ENCODE results near the gene GNPAT.

The GNPAT gene

GRCh38 chr1:231200388-231201031 lies 40.5 kb upstream of the GNPAT start:
- DNase-seq (ENCODE audit: insufficient read length, low spot score) (no peak), FAIRE-seq (no peak)
- no peak for TF ChIP-seq PAX5 (IDR thresholded peaks at IDR 0.05; ENCODE audit: insufficient read depth, low read length, severe bottlenecking)

DNA sequence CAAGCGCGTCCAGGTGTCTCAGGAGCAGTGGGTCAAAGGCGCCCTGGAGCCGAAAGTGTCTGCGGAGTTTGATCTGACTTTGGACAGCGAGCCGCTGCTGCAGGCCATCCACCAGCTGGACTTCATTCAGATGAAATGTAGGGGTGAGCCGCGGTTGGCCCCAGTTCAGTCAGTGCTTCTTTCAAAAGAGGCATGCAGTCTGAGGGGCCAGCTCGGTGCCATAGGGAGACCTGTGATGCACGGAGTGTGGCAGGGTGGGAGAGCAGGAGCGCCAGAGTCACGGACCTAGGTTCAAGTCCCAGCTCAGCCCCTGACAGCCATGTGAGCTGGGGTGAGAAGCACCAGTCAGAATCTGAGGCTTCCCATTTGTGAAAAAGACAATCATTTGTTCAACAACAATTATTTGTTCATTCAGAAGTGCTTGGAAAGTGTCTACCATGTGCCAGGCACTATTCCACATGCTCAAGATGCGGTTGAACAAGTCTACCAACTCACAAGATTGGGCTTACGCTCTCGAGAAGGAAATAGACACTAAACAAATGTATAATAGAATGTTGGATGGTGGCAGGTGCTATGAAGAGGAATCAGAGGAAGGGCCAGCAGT lies 39.5 kb upstream of the GNPAT start:
- no peak for TF ChIP-seq SPI1 (IDR thresholded peaks at IDR 0.05; ENCODE audit: low read depth, low read length)
- no peak for TF ChIP-seq POLR2A (IDR thresholded peaks at IDR 0.05; ENCODE audit: low read depth, low read length)
- no peak for TF ChIP-seq POLR2AphosphoS5 (IDR thresholded peaks at IDR 0.05; ENCODE audit: low read depth, low read length)
- TF ChIP-seq TAF1 (IDR thresholded peaks at IDR 0.05; ENCODE audit: low read depth, low read length) = no peak
- TF ChIP-seq POU2F2 (IDR thresholded peaks at IDR 0.05; ENCODE audit: low read depth, low read length) = no peak
- TF ChIP-seq PAX5 (IDR thresholded peaks at IDR 0.05; ENCODE audit: insufficient read depth, low read length, severe bottlenecking) = no peak
- no peak for FAIRE-seq
- DNase-seq (ENCODE audit: insufficient read length, low spot score) = no peak

DNA sequence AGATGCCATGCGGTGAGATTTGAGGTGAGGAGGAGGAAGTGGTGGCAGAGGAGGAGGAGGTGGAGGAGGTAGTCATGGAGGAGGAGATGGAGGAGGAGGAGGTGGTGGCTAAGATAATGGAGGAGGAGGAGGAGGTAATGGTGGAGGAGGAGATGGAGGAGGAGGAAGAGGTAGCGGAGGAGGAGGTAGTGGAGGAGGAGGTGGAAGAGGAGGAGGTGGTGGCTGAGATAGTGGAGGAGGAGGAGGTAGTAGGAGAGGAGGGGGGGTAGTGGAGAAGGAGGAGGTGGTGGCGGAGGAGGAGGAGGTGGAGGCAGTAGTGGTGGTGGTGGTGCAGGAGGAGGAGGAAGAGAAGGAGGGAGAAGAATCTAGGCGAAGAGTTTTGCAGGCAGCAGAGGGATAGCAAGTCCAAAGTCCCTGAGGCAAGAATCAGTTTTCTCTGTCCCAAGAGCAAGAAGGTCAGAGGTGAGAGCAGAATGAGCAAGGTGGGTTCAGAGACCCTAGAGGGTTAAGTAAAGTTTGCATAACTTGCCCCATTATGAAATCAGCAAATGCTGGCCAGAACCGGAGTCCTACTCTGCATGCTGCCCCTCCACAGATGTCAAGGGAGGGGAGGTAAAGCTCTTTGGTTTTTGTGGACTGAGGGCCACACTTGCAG lies 38.9 kb upstream of the GNPAT start:
- DNase-seq (ENCODE audit: insufficient read length, low spot score) = no peak
- FAIRE-seq = no peak
- TF ChIP-seq TAF1 (IDR thresholded peaks at IDR 0.05; ENCODE audit: low read depth, low read length) = no peak
- no peak for TF ChIP-seq POLR2AphosphoS5 (IDR thresholded peaks at IDR 0.05; ENCODE audit: low read depth, low read length)
- TF ChIP-seq PAX5 (IDR thresholded peaks at IDR 0.05; ENCODE audit: insufficient read depth, low read length, severe bottlenecking) = no peak
- no peak for TF ChIP-seq POLR2A (IDR thresholded peaks at IDR 0.05; ENCODE audit: low read depth, low read length)
- no peak for TF ChIP-seq POU2F2 (IDR thresholded peaks at IDR 0.05; ENCODE audit: low read depth, low read length)
- no peak for TF ChIP-seq SPI1 (IDR thresholded peaks at IDR 0.05; ENCODE audit: low read depth, low read length)

- TF ChIP-seq POLR2AphosphoS5 (IDR thresholded peaks at IDR 0.05; ENCODE audit: low read depth, low read length) (no peak), SPI1 (IDR thresholded peaks at IDR 0.05; ENCODE audit: low read depth, low read length) (no peak), POU2F2 (IDR thresholded peaks at IDR 0.05; ENCODE audit: low read depth, low read length) (no peak), POLR2A (IDR thresholded peaks at IDR 0.05; ENCODE audit: low read depth, low read length) (no peak), TAF1 (IDR thresholded peaks at IDR 0.05; ENCODE audit: low read depth, low read length) (no peak), PAX5 (IDR thresholded peaks at IDR 0.05; ENCODE audit: insufficient read depth, low read length, severe bottlenecking) (no peak)
- DNase-seq (ENCODE audit: insufficient read length, low spot score) (no peak), FAIRE-seq (no peak)
Observed at GRCh38 chr1:231203259-231204057, 37.6 kb upstream of the GNPAT start.

GRCh38 chr1:231206856-231207255 lies 34.2 kb upstream of the GNPAT start:
- FAIRE-seq (no peak), DNase-seq (ENCODE audit: insufficient read length, low spot score) (no peak)
- TF ChIP-seq POLR2A (IDR thresholded peaks at IDR 0.05; ENCODE audit: low read depth, low read length) = no peak
- TF ChIP-seq POU2F2 (IDR thresholded peaks at IDR 0.05; ENCODE audit: low read depth, low read length) = no peak
- no peak for TF ChIP-seq PAX5 (IDR thresholded peaks at IDR 0.05; ENCODE audit: insufficient read depth, low read length, severe bottlenecking)
- TF ChIP-seq SPI1 (IDR thresholded peaks at IDR 0.05; ENCODE audit: low read depth, low read length) = no peak
- no peak for TF ChIP-seq TAF1 (IDR thresholded peaks at IDR 0.05; ENCODE audit: low read depth, low read length)
- no peak for TF ChIP-seq POLR2AphosphoS5 (IDR thresholded peaks at IDR 0.05; ENCODE audit: low read depth, low read length)

GRCh38 chr1:231207437-231207836 lies 33.6 kb upstream of the GNPAT start:
- no peak for DNase-seq (ENCODE audit: insufficient read length, low spot score)
- TF ChIP-seq POLR2A (IDR thresholded peaks at IDR 0.05; ENCODE audit: low read depth, low read length) (no peak), POLR2AphosphoS5 (IDR thresholded peaks at IDR 0.05; ENCODE audit: low read depth, low read length) (no peak), TAF1 (IDR thresholded peaks at IDR 0.05; ENCODE audit: low read depth, low read length) (no peak), PAX5 (IDR thresholded peaks at IDR 0.05; ENCODE audit: insufficient read depth, low read length, severe bottlenecking) (no peak), SPI1 (IDR thresholded peaks at IDR 0.05; ENCODE audit: low read depth, low read length) (no peak), POU2F2 (IDR thresholded peaks at IDR 0.05; ENCODE audit: low read depth, low read length) (no peak)
- FAIRE-seq = no peak

DNA sequence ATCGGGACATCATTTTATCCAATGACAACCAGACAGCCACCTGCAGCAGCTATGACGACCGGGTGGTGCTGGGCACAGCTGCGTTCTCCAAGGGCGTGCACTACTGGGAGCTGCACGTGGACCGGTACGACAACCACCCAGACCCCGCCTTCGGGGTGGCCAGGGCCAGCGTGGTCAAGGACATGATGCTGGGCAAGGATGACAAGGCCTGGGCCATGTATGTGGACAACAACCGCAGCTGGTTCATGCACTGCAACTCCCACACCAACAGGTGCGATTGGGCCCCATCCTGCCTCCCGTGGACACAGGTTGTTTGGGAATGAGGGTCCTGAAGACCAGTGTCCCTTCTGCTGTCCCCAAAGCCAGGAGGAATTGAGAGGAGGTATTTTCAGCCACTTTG lies 32.0 kb upstream of the GNPAT start:
- TF ChIP-seq SPI1 (IDR thresholded peaks at IDR 0.05; ENCODE audit: low read depth, low read length) (no peak), TAF1 (IDR thresholded peaks at IDR 0.05; ENCODE audit: low read depth, low read length) (no peak), POU2F2 (IDR thresholded peaks at IDR 0.05; ENCODE audit: low read depth, low read length) (no peak), POLR2AphosphoS5 (IDR thresholded peaks at IDR 0.05; ENCODE audit: low read depth, low read length) (no peak), PAX5 (IDR thresholded peaks at IDR 0.05; ENCODE audit: insufficient read depth, low read length, severe bottlenecking) (no peak), POLR2A (IDR thresholded peaks at IDR 0.05; ENCODE audit: low read depth, low read length) (no peak)
- DNase-seq (ENCODE audit: insufficient read length, low spot score) = no peak
- FAIRE-seq = no peak

DNA sequence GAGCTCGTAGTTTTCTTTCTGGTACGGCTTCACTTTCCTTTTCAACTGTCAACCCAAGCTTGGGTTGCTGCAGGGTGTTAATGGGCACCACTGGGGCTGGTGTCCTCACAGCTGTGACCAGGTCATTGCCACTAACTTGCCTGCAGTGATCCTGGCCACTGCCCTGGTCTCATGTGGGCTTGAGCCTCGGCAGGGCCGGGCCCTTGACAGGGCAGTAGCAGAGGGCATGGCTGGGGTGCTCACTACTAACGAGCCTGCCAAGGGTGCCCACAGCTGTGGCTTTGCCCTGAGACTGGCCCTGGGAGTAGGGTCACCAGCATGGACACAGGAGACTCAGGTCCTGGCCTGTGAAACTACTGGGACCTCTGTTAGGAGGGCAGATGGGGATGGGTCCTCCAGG lies 31.5 kb upstream of the GNPAT start:
- TF ChIP-seq POU2F2 (IDR thresholded peaks at IDR 0.05; ENCODE audit: low read depth, low read length) = no peak
- no peak for TF ChIP-seq POLR2AphosphoS5 (IDR thresholded peaks at IDR 0.05; ENCODE audit: low read depth, low read length)
- no peak for TF ChIP-seq POLR2A (IDR thresholded peaks at IDR 0.05; ENCODE audit: low read depth, low read length)
- no peak for TF ChIP-seq PAX5 (IDR thresholded peaks at IDR 0.05; ENCODE audit: insufficient read depth, low read length, severe bottlenecking)
- TF ChIP-seq SPI1 (IDR thresholded peaks at IDR 0.05; ENCODE audit: low read depth, low read length) = no peak
- TF ChIP-seq TAF1 (IDR thresholded peaks at IDR 0.05; ENCODE audit: low read depth, low read length) = no peak
- DNase-seq (ENCODE audit: insufficient read length, low spot score) (no peak), FAIRE-seq (no peak)

DNA sequence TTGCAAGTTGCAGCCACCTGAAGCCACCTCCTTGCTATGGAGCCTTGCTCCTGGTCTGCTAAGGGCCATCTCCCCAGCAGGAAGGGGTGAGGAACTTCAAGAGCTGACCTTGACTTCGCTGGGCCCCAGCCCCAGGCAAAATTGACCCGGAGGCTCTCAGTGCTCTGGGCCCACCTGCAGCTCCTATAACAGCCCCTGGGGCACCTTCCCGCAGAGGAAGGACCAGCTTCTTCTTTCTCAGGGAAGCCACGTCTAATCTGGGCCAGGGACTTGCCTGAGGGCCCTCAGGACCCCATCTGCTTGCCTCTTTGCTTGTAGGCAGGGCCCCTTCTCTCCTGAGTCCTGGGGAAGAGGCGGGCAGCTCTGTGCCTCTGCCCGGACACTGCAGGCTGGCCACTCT lies 30.9 kb upstream of the GNPAT start:
- TF ChIP-seq TAF1 (IDR thresholded peaks at IDR 0.05; ENCODE audit: low read depth, low read length) = no peak
- no peak for TF ChIP-seq POLR2AphosphoS5 (IDR thresholded peaks at IDR 0.05; ENCODE audit: low read depth, low read length)
- TF ChIP-seq PAX5 (IDR thresholded peaks at IDR 0.05; ENCODE audit: insufficient read depth, low read length, severe bottlenecking) = no peak
- TF ChIP-seq POU2F2 (IDR thresholded peaks at IDR 0.05; ENCODE audit: low read depth, low read length) = no peak
- no peak for TF ChIP-seq POLR2A (IDR thresholded peaks at IDR 0.05; ENCODE audit: low read depth, low read length)
- TF ChIP-seq SPI1 (IDR thresholded peaks at IDR 0.05; ENCODE audit: low read depth, low read length) = no peak
- DNase-seq (ENCODE audit: insufficient read length, low spot score) (no peak), FAIRE-seq (no peak)

All from GM12891 (cell line).